EL (cell line): Measurements from ENCODE around the gene CORO6.

Source experiments
- DNase-seq: peaks from one replicate; pipeline ENCODE4 v3.0.0-alpha.2; 2016

CORO6 gene

DNA sequence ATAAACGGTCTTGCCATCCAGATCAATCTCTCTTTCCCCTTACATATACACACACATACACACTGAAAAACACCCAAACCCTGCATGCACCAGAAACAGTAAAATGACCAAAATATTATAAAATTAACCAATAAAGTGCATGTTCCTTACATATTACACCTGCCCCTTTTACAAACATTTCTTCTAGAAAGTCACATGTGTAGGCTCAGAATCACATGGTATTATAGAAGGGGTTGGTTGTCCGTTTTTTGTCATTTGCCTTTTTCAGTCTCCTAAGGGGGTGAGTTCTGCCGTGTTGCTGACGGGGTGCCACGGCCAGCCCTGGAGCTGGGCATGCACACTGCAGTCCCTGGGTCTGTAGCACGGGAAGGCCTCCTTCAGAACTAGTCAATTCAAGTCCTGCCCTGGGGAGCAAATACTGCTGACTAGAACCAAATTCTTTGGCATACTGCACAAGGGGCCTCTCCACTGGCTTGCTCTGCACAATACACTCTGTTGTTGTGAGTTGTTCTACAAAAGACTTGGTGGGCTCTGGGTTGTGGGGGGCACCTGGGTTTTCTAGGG is 8.0 kb upstream of the CORO6 start:
- no peak for DNase-seq

DNA sequence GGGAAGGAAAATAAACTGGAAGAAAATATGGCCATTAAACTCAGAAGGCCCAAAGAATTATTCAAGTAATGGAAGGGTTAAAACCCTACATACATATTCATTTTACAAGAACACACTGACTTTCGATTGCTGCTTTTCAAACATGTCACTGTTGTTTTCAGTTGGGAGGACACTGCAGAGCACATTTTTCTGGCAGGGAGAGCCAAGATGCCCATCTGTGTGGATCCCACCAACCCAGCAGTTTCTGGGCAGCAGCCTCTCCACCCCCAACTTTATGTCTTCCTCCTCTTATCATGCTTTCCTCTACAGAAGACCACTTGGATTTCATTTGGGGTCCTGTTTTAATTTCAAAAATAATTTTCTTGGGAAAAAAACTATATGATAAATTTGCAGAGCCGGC is 7.1 kb upstream of the CORO6 start:
- no peak for DNase-seq

DNA sequence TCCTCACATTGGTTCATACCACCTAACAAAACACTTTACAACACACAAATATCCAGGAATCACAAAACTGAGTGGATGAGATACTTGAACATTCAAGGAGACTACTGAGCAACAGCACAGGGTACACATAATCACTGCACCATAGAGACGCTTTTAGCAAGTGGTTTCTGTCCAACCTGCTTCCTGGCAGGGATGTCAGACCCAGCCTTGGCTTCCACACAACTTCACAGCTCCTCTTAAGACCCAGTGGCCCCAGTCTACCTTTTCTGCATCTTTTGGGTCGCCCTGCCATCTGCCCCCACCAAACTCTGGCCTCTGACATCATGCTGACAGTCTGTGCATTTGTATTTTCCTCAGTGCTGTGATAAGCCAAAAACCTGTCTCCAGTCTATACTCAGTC is 5.9 kb upstream of the CORO6 start:
- no peak for DNase-seq

DNA sequence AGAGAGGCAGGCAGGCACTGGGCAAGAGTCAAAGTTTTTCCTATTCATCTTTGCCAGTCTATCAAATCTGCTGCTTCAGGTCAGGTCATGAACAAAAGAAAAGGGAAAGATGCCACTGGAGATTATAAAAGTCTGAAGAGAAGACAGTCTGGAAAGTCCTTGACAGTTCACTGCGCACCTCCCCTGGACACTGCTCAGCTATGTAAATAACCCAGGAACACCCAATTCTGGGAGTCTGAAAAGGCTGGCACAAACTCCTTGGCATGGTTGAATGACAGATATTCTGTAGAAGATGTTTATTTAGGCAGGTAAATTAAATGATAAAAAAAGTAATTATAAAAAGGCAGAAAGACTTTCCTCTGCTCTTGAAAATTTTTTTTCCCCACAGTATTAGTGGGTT is 5.2 kb upstream of the CORO6 start:
- no peak for DNase-seq

DNA sequence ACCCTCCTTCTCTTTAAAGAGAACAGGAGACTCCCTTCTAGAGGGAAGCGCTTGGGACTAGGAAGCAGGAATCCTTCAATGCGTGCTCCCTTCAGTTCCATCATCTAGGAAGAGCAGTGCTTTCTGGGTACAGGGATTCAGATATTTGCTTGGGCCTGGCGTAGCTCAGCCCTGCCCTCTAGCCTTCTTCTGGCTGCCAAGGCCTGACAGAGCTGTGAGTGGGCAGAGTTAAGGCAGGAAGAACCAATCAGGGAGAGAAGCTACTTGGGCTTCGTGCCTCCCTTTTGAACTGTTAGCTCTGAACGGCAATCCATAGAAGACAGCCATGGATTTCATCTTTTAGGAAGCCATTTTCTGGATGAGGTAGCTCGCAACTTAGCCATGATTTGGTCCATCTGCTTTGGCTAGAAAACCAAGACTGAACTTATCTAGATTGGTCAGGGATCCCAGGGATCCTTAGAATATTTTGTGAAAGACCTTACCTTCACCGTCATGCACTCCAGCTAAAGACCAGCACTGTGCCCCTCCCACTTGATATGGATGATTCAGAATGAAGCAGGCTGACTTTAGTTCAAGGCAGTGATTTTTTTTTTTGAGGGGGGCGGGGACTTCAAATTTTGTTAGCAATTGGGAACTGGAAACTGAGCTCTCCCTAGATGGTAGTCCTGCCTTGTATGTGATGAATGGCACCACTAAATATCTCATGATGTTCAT is 2.5 kb upstream of the CORO6 start:
- DNase-seq = peak; percentile 35

DNA sequence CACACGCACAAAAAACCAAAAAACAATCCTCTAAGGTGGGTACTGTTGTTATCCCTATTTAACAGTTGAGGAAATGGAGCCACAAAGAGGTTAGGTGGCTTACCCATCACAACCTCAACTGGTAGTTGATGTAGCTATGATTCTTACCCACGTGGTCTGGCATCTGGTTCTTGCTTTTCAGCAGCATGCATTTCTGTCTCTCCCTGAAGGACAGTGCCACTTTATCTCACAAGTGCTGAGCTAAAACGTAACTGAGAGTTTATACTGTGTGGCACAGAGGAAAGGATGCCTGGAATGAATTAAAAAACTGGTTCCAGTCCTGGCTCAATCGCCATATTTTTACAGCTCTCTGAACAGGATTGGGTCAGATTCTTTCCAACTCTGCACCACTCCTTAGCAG is 1.9 kb upstream of the CORO6 start:
- no peak for DNase-seq

DNA sequence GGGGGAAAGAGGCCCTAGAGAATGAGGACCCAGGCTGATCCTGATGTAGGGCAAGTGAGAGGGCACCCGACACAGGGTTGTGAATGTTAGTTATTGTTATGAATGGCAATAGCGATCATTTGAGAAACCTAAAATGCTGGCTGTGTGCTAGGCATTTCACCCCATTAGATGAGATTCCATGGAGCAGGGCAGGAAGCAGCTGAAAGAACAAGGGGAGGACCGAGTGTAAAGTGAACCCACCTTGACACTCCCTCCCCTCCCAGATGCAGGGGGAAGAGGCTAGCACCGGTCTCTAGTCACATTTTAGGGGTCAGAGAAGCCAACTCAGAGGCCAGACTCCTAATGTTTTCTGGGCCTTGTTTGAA is 553 bp upstream of the CORO6 start:
- DNase-seq = no peak

DNA sequence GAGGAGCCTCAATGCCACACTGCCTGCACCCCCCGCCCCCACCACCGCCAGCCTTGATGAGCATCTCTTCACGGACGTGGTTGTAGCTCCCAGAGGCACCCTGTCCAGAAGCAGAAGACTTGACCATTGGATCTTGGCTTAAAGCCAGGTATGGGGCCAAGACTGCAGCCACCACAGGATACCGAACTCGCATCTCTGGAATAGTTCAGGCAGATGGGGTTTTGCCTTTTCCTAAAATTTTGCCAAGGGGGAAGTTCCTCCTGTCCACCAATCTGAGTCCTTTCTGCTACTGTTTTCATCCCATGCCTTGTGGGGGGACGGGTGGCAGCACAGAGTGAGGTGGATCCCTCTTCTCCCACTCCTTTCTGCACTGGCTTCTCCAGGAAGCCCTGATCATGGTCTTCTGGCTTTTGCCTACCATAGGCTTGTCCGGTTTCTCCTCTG is 939 bp downstream of the CORO6 start:
- peak; percentile 41 for DNase-seq

DNA sequence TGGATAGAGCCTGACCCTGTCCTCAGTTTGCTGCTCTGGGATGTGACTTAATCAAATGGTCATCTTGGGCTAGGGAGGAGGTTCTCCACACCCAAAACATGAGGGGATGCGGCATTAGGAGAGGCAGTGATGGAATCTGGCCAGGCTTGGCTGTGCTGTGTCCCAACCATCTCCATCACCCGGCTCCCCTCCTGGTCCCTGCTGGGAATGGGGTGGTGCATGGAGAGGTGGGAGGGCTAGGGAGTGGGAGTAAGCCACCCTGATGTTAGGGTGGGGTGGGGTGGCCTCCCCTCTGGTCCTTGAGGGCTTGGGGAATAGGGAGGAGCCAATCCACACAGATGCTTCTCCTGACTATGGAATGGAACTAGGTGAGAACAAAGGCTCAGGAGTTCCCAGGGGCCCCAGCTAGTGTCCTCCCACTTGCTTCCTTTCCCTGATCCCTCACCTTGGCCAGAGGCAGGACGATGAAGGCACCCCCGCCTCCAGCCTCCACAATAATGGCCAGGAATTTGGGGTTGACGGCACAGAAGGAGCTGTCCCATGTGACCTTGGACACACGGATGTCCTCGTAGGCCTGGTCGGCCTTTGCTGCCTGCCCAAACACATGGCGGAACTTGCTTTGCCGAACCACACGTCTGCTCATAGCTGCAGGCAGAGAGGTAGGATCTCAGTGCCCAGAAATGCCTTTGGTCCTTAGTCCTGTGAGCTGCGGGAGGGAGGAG is 1.8 kb downstream of the CORO6 start:
- DNase-seq = no peak

DNA sequence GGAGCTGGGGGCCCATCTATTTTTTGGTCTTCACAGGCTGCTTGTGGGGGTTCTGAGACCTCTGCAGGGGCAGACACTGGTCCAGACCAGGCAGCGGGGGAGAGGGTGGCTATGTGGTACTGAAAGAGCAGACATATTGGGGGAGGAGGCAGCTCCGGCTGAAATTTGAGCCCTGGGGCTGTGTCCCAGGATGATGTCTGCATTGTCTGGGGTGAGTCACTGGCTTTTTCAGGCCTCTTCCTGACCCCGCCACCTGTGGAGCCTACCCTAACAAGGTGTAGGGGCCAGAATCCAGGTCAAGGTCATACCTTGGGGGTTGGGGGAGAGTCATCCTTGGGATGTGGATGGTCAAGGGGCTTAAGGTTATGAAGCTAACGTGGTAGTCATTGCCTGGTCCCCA is 2.4 kb downstream of the CORO6 start:
- peak; percentile 65 for DNase-seq

DNA sequence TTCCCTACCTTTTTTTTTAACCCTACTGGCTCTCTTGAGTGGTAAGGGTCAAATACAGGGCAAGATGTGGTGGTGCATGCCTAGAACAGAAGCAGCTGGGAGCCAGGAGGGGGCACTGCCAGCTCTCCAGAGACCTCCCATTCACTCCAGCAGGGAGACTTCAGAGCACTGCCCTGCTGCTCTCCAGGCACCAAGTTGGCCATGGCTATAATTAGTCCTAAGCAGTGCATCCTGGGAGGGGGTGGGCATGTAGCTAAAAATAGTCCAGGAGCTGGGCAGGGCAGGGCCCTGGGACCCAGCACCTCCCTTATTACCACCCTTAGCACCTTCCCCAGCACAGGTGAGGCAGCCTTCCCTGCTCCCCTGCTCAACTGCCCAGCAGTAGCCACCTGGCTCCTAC is 3.5 kb downstream of the CORO6 start:
- peak; percentile 46 for DNase-seq

DNA sequence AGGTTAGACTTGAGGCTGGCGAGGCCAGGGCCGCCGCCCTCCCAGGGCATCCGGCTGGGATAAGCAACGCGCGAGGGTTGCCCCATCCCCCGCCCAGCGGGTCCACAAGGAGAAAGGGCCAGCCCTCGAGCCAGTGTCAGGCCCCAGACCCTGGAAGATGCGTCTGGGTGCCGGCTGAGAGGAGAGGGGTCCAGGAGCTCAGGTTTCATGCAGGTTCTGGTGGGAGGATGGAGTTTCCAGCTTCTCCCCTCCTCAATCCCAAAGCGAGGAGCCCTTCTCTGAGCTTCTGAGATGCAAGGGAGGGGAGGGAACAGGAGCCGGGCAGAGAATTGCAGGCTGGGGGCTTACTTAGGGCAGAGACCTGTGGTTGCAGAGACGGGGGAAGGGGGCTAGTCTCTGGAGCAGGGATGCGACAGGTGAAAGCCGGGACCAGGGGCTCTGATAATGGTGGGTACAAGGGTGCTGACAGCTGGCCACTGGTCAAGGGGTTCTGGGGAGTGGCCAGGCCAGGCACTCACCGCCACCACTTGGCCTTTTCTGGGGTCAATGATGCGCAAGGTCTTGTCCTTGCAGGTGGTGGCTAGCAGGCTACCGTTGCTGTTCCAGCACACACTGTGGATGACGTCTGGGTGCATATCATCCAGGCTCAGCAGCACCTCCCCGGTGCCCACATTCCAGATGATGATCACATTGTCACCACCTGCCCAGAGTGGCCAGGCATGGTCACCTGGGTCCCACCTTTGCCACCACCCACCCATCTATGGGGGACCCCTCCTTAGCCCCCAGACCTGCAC is 4.2 kb downstream of the CORO6 start:
- DNase-seq = no peak

DNA sequence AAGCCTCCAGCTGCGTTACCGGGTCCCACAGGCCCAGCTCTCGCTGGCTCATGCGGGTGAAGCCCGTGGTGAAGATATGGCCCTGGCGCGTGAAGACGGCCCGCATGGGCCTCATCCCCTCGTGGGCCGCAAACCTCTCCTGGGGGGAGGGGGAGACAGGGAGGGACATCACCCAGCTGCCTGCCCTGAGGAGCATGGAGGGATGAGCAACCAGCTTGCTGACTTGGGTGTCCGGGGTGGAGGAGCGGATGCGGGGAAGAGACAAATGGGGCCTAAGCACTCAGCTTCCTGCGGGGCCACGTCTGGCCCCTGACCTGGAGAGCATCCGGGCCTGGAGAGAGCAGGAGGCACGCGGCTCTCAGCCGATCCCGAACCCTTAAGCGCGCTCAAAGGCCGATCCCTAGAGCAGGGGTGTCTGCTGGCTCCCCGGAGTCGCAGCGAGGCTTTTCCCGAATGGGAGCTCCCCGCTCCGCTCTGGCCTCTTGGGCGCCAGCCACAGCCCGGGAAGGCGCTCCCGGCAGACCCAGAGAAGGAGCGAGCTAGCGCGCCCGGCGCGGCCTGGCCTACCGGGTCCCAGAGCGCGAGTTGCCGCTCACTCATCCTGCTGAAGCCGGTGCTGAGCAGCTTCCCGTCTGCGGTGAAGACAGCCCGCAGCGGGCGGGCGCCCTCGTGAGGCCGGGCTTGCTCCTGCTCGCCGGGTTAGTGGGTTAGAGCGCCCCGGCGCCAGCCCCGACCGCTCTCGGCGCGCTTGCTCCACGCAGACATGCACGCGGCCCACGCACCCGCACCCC is 5.0 kb downstream of the CORO6 start:
- peak; percentile 68 for DNase-seq

DNA sequence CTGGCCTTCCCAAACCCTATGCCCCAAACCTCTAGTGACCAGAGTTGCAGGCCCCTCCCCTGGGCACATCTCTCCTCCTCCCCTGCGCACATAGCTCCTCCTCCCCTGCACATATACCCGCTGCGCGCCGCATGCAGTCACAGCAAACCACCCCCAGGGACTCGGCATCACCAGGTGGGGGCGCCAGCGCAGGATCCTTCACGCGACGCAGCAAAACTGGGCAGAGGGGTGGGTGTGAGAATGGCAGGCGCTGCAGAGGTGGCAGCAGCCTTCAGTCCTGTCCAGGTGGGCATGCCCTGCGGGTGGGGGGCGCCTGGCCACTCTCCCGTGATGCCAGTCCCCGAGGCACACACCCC is 5.6 kb downstream of the CORO6 start:
- peak; percentile 69 for DNase-seq

DNA sequence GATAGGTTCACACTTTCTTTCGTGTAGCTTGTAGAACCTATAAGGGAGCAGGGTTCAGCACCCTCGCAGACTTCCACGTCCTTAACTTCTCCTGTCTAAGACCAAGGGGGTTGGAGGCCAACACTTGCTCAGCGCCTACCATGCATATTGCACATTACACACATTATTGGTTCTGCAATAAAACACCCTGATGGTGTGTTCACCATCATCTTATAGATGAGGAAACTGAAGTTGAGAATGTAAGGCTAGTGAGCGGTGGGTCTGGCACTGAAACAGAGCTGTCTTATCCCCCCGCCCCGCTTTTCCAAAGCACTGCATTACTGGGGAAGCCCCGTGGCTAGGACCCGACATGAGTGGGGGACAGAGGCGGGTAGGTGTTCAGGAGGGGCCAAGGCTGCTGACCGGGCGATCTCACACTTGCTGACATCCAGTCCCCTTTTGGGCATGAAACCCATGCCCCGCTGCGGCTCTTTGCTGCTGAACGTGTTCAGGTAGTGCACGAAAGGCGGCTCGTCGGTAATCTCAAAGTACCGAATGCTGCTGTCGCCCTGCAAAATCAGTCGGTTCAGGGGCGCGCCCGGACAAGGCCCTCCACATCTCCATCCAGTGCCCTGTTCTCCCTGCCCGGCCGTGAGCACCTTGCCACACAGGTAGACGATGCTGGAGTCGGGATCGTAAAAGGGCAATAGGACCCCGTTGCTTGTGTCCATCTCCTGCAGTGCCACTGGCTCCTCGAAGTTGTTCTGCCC is 6.2 kb downstream of the CORO6 start:
- no peak for DNase-seq

DNA sequence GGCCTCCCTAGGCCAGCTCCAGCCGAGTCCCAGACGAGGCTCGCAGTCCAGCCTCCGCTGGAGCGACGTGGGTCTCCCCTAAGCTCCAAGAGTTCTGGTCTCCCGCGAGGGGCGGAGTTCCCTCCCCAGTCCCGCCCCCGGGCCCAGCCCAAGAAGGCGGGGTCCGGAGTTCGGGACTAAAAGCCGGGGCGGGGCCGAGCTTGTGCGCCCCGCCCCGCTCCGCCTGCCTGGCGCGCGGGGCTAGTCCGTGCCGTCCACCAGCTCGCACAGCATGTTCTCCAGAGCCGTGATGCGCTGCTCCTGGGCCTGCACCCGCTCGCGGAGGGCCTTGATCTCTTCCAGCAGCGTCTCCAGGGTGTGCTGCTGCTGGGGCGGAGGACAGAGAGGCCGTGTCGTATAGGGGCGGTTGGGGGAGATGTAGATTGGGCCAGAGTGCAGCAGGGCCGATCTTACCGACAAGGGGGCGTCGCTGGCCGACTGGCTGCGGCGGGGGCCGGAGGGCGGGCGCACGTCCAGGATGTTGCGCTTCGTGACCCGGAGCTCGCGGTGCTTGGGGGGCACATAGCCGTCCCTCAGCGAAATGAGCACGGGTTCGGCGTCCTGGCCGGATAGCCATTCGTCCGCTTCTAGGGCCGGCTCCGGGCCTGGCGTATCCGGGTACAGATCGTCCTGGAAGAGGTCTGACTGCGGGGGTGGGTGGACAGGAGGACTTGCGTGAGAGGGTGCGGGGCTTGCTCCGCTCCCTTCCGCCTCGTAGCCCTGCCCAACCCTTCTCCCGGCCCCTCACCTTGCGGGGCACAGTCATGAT is 7.0 kb downstream of the CORO6 start:
- peak; percentile 86 for DNase-seq

DNA sequence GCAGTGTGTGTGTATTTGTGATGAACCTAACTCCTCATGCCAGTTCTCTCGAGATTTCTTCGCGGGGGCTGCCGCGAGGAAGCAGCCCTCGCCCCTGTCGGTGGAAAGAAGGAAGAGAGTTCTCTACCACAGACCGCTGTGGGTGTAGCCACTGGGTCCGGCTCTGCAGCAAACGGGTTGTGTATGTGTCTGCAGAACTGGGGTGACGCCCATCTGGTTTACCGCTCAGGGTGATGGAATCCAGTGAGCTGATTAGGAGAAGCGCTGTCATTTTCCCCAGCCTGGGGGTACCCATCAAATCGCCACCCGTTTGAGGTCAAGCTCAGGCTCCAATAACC is 7.7 kb downstream of the CORO6 start:
- peak; percentile 35 for DNase-seq

DNA sequence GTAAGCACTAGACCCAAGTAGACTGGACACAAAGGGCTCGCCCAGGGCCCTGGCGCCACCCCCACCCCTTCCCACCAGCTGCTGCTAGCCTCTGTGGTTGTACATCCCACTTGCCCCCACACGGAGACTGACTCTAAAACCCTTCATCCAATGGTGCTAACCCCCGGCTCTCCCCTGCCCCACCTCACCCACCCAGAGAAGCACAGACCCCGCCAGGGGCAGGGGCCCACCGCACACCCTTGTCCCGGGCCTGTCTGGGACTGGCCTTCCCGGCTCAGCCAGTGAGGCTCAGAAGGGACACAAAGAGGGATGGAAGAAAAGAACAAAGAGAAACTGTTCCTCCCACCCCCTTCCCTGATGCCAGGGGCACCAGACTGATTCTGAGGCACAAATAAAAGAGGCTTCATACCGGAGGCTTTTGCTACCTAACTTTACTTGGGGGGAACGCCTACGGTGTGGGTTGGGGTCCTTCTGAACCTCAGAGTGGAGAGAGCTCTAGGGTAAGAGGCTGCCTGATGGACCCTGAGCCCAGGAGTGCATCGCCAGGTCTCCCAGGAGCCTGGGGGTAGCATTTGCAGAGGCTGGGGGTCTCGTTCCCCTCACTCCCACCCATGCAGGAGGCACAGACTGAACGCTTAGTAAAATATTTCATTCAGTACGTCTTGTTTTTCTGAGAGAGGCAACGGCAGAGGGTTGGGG is 8.2 kb downstream of the CORO6 start:
- DNase-seq = no peak

DNA sequence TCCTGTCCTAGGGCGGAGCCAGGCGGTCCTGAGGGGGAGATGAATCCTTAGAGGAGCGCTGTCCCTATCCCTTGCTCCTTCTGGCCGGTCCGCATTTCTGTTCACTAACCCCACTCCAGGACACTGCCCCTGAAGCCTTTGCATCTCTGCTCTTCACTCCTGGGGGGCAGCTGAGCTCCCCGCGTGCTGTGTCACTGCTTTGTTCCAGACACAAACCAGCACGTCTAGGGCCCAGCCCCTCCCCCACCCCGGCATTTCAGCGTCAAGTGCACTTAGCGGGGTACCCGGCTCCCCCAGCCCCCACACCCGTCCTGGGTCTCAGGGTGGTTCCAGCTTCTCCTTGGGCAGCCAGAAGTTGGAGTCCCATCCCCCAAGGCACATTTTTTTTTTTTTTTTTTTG is 8.9 kb downstream of the CORO6 start:
- no peak for DNase-seq

DNA sequence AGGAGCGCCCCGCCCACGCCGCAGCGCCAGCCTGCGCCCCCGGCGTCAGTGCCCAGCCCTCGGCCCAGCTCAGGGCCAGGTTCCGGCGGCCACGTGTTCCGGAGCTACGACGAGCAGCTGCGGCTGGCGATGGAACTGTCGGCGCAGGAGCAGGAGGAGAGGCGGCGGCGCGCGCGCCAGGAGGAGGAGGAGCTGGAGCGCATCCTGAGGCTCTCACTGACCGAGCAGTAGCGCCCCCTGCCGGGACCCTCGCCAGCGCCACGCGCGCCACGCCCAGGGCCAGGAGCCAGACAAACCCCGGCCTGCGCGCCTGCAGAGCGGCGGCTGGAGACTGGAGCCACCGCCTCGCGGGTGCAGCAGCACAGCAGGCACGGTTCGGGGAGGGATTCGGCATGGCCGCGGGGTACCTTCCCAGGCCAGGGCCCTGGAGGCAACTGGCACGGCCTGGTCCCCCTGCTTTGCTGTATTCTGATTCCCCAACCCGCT is 9.3 kb downstream of the CORO6 start:
- DNase-seq = peak; percentile 77
